Transverse colon (tissue), 4 donors: ENCODE data around the gene AURKA. TPM values are rescaled to one million over a fixed set of nuclear protein-coding genes. Genes with fewer than 3 reads are reported as not detected.

Experiments used
- DNase-seq: peaks from one replicate; pipeline ENCODE4 v3.0.0-alpha.2; 2019
- H3K27ac ChIP-seq, 4 donors: fragments of 200-600 bp; sonication (generic); 2 replicates each; pipeline ENCODE4 v1.5.1; 2016 to 2018; ENCODE audit warnings: inconsistent platforms in 4 of 4
- H3K27me3 ChIP-seq: fragments of 200-600 bp; sonication (generic); 2 replicates; pipeline ENCODE4 v1.5.1; 2017; ENCODE audit warnings: inconsistent platforms
- H3K36me3 ChIP-seq, 4 donors: fragments of 200-600 bp; sonication (generic); 2 replicates each; pipeline ENCODE4 v1.5.1; 2017 to 2019; ENCODE audit warnings: inconsistent platforms in 4 of 4
- H3K4me1 ChIP-seq, 4 donors: fragments of 200-600 bp; sonication (generic); 2 replicates each; pipeline ENCODE4 v1.5.1; 2017 to 2020; ENCODE audit warnings: inconsistent platforms in 4 of 4
- H3K4me3 ChIP-seq, 4 donors: fragments of 200-600 bp; sonication (generic); 1 replicate in 1 of 4; 2 replicates in 3 of 4; pipeline versions ENCODE4 v1.5.1 to v1.6.1; 2017 to 2019; ENCODE audit warnings: inconsistent platforms in 4 of 4
- H3K9me3 ChIP-seq, 2 donors: fragments of 200-600 bp; sonication (generic); 2 replicates each; pipeline ENCODE4 v1.5.1; 2017 to 2019; ENCODE audit warnings: inconsistent platforms in 2 of 2
- EP300 ChIP-seq: sonication (generic); formaldehyde crosslinking; IDR thresholded peaks from one replicate; pipeline ENCODE4 v1.6.1; 2017; ENCODE audit warnings: antibody characterized with exemption, low read depth
- POLR2A ChIP-seq: fragments of 450-650 bp; IDR thresholded peaks from one replicate; pipeline ENCODE4 v1.6.1; 2016; ENCODE audit warnings: antibody characterized with exemption, mild to moderate bottlenecking, moderate library complexity
- POLR2AphosphoS5 ChIP-seq, 3 donors: sonication (generic); formaldehyde crosslinking; IDR thresholded peaks; one replicate each; pipeline ENCODE4 v1.6.1; 2016; ENCODE audit warnings: antibody characterized with exemption in 3 of 3
- WGBS, 2 donors: methylation state at CpG; one replicate each; pipeline ENCODE4 v1.1.5; 2018; ENCODE audit warnings: low coverage in 1 of 2; 5-methylcytosine and 5-hydroxymethylcytosine counted together
- in situ Hi-C, 4 donors: fragments of 200-750 bp; cut with MboI; loops; one replicate each; pipeline versions ENCODE4 v1.15.0 to v1.15.1; 2017; ENCODE audit warnings: low sequenced_read_pairs in 3 of 4, low pct_ligation_motif_present in 1 of 4, low pct_unique_long_range_greater_than_20kb in 1 of 4
- intact Hi-C: fragments of 100-400 bp; cut with DNase I; formaldehyde crosslinking; loops from one replicate; pipeline ENCODE4 v1.15.1; 2023; ENCODE audit warnings: low total_unique reads
- total RNA-seq, 4 donors: library from RNA; depleted of rRNA; stranded (reverse); fragments of >200 nt; gene quantifications; one replicate each; pipeline ENCODE4 v1.1.0, GENCODE V29; 2016
- TF ChIP-seq, protein P1 (sequence below), 5 experiments: fragments of 200-600 bp in 3 of 5; fragments of 450-650 bp in 2 of 5; sonication (generic) in 3 of 5; IDR thresholded peaks; 1 replicate in 2 of 5; 2 replicates in 3 of 5; pipeline ENCODE4 v1.5.1; 2016 to 2017; ENCODE audit warnings: antibody characterized with exemption in 5 of 5, inconsistent platforms in 3 of 5, mild to moderate bottlenecking in 2 of 5, moderate library complexity in 1 of 5

The AURKA gene
- total RNA-seq, 4 donors from 2014 or later: 0.75 to 12.4 (median 4.9) TPM

- Histone ChIP-seq H3K27ac (no peak overlapping the region), H3K36me3 (no peaks in the 10 kb centered on the region), H3K4me3 (no peak overlapping the region), H3K27me3 (peaks cover 4% of the 10 kb centered on the region), H3K9me3 (no peaks in the 10 kb centered on the region), H3K4me1 (no peaks in the 10 kb centered on the region)
- in situ Hi-C loops (no loop called here), intact Hi-C loops (no loop called here)
- TF ChIP-seq EP300 (no peak), POLR2A (no peak), POLR2AphosphoS5 (IDR thresholded peaks at IDR 0.05) (no peak)
- TF ChIP-seq, protein P1, sequence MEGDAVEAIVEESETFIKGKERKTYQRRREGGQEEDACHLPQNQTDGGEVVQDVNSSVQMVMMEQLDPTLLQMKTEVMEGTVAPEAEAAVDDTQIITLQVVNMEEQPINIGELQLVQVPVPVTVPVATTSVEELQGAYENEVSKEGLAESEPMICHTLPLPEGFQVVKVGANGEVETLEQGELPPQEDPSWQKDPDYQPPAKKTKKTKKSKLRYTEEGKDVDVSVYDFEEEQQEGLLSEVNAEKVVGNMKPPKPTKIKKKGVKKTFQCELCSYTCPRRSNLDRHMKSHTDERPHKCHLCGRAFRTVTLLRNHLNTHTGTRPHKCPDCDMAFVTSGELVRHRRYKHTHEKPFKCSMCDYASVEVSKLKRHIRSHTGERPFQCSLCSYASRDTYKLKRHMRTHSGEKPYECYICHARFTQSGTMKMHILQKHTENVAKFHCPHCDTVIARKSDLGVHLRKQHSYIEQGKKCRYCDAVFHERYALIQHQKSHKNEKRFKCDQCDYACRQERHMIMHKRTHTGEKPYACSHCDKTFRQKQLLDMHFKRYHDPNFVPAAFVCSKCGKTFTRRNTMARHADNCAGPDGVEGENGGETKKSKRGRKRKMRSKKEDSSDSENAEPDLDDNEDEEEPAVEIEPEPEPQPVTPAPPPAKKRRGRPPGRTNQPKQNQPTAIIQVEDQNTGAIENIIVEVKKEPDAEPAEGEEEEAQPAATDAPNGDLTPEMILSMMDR (IDR thresholded peaks at IDR 0.05): no peak
- DNase-seq: no peak
- 35 to 59% methylated on average over 6 of the region's 6 CpGs for WGBS, 2 donors
Observed at GRCh38 chr20:56323656-56324055, 68.4 kb downstream of the AURKA start.

DNA sequence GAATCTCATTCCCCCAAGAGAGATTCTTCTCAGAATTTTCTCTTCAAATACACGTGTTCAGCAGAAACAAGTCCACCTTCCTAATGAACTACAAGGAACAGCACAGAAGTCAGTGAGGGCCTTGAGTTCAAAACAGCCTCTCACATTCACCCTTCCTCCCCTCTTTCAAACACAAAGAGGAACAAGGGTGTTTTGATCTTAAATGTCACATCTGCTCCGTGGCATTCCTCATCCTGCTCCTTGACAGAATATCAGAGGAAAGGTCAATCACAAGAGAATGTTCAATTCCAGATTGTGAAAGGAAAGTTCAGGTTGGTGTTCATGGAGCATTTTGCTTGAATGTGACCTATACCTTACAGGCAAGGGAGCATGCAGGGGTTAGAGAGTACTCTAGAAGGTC lies 68.8 kb downstream of the AURKA start:
- DNase-seq: no peak
- no peaks in the 10 kb centered on the region for H3K9me3 ChIP-seq
- no peak overlapping the region for H3K27ac ChIP-seq
- H3K4me3 ChIP-seq: no peak overlapping the region
- 28 to 41% methylated on average over 2 of the region's 2 CpGs for WGBS, 2 donors
- peaks cover 4% of the 10 kb centered on the region for H3K27me3 ChIP-seq
- TF ChIP-seq POLR2A (no peak), EP300 (no peak), POLR2AphosphoS5 (IDR thresholded peaks at IDR 0.05) (no peak)
- TF ChIP-seq, protein P1 (IDR thresholded peaks at IDR 0.05): no peak
- in situ Hi-C loops (no loop called here), intact Hi-C loops (no loop called here)
- no peaks in the 10 kb centered on the region for H3K36me3 ChIP-seq
- H3K4me1 ChIP-seq: no peaks in the 10 kb centered on the region

GRCh38 chr20:56322681-56323080 lies 69.3 kb downstream of the AURKA start:
- TF ChIP-seq EP300 (no peak), POLR2AphosphoS5 (IDR thresholded peaks at IDR 0.05) (no peak), POLR2A (no peak)
- TF ChIP-seq, protein P1 (IDR thresholded peaks at IDR 0.05): no peak
- Histone ChIP-seq H3K9me3 (no peaks in the 10 kb centered on the region), H3K4me3 (no peak overlapping the region), H3K36me3 (no peaks in the 10 kb centered on the region), H3K27ac (no peak overlapping the region), H3K4me1 (no peaks in the 10 kb centered on the region), H3K27me3 (peaks cover 4% of the 10 kb centered on the region)
- intact Hi-C loops: no loop called here
- WGBS, 2 donors: 0 to 35% methylated on average over 1 to 4 of the region's 4 CpGs
- in situ Hi-C loops: no loop called here
- DNase-seq: no peak

Other genes starting within 250 kb of the AURKA start
- gene MC3R, start 143.5 kb downstream of the AURKA start, total RNA-seq: not detected
- 10 to 100 TPM; 15.3 to 30.7 (median 25.5) TPM for gene FAM210B, start 33.2 kb downstream of the AURKA start, total RNA-seq
- 10 to 100 TPM in 2 of 4 donors, 1 to 10 TPM in 2; 5.2 to 21.8 (median 14.2) TPM for gene CSTF1, start 430 bp upstream of the AURKA start, total RNA-seq
- 1 to 10 TPM in 3 of 4 donors, not detected in 1; 1.1 to 1.4 (median 1.1) TPM for gene CASS4, start 20.0 kb upstream of the AURKA start, total RNA-seq
- gene RTF2, start 76.4 kb upstream of the AURKA start, total RNA-seq: 100 to 1,000 TPM in 1 of 4 donors, 10 to 100 TPM in 3; 49.5 to 130 (median 50.5) TPM
- gene FAM209A, start 132.5 kb upstream of the AURKA start, total RNA-seq: not detected
- gene FAM209B, start 141.0 kb upstream of the AURKA start, total RNA-seq: 1 to 10 TPM in 1 of 4 donors, not detected in 3; 1.9 TPM
- 1 to 10 TPM in 2 of 4 donors, under 1 TPM in 2; 0.82 to 9.0 (median 2.3) TPM for gene TFAP2C, start 237.1 kb upstream of the AURKA start, total RNA-seq